HTERT RPE-1 (cell line): ENCODE measurements around the gene FGFR4.

ENCODE experiments used
- in situ Hi-C: fragments of 300-500 bp; cut with MboI; formaldehyde crosslinking; loops from 4 replicates; pipeline ENCODE4 v1.14.3; 2020; ENCODE audit warnings: low sequenced_read_pairs

The FGFR4 gene

DNA sequence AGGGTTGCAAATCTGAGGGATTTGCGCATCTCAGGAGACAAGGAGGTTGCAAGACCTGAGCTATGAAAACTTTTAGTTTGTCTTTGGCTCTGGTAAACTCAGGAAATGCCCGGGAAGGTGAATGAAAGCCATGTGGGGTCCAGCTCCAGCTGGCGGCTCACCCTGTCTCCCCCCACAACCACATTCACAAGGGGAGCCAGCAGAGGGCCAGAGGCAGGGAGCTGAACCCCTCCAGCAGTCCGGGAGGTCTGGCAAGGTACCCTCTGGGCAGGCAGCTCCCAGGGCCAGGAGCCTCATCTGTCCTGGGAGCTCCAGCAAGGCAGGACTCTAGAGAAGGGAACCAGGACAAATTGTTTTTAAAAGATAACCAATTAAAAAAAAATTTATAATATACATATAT is 2.5 kb upstream of the FGFR4 start:
- in situ Hi-C loops, result no loop called here

DNA sequence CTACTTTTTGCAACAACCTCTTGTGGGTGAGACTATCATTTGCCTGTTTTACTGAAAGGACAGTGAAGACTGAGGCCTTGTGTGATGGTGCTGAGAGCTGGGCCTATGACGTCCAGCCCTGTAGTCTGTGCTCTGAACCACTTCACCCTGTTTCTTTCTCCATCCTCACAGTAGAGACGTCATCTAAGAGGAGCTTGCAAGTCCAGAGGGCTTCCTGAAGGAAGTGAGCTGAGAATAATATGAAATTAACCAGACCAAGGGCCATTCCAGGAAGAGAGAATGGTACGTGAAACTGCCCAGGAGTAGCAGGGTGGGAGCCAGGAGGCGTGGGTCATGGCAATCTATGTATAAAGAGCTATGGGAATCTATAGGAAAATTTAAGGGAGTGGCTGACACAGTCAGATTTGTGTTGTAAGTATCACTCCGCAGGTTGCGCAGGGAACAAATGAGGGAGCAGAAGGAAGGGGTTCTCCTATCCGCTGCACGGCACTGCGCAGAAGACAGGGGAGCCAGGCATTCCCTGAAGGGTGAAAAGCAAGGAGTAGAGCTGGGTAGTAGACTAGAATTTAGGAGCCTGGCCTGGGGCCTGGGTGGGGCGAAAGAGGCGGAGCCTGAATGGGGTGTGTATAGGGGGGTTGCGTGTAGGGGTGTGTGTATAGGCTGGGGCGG is 596 bp upstream of the FGFR4 start:
- in situ Hi-C loops, result no loop called here

DNA sequence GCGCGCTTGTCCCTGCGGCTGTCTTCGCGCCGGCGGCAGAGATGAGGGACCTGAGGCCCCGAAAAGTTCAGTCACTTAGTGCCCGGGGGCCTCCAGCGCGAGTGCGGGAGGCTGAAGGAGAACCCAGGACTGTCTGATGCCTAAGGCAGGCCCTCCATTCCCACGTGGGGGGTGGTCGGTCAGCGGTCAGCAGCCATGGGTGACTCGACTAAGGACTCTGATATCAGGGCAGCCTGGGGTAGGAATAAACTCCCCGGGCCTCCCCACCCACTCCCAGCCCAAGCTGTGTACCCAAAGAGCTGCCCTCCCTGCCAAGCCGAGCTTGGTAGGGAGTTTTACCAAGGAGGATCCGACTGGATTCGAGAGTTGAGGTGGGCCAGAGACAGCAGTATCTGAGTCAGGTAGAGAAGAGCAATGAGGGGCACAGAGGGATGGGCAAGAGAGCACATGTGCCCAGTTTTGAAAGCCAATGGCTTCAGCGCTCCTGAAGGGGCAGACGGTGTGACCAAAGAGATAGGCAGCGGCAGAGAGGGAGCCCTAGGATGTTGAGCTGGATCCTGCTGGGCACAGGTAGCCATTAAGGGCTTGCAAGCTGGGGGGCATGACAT is 787 bp downstream of the FGFR4 start:
- in situ Hi-C loops, result no loop called here

DNA sequence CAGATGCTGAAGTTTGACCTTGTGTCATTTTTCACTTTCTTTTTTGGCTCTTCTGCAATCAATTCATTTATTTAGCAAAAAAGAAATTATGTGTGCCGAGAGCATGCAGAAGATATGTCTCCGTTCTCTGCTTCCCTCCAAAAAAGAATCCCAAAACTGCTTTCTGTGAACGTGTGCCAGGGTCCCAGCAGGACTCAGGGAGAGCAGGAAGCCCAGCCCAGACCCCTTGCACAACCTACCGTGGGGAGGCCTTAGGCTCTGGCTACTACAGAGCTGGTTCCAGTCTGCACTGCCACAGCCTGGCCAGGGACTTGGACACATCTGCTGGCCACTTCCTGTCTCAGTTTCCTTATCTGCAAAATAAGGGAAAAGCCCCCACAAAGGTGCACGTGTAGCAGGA is 2.4 kb downstream of the FGFR4 start:
- in situ Hi-C loops, result no loop called here

DNA sequence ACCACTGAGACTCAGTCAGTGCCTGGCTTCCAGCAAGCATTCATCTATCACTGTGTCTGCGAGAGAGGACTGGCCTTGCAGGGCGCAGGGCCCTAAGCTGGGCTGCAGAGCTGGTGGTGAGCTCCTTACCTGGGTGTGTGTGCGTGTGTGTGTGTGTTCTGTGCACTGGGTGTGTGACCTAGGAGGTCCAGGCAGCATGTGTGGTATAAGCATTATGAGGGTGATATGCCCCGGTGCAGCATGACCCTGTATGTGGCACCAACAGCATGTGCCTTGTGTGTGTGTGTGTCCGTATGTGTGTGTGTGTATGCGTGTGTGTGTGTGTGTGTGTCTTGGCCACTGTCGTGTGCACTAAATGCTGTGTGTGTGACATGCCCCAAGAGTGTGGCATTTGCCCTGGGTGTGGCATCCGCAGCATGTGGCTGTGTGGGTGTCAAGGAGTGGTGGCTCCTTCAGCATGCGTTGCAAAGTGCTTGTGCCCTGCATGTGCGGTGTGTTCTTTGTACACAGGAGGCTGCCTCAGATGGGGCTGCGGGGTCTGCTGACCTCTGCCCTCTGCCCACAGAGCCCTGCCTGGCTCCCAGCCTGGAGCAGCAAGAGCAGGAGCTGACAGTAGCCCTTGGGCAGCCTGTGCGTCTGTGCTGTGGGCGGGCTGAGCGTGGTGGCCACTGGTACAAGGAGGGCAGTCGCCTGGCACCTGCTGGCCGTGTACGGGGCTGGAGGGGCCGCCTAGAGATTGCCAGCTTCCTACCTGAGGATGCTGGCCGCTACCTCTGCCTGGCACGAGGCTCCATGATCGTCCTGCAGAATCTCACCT is 3.3 kb downstream of the FGFR4 start:
- in situ Hi-C loops, result no loop called here

DNA sequence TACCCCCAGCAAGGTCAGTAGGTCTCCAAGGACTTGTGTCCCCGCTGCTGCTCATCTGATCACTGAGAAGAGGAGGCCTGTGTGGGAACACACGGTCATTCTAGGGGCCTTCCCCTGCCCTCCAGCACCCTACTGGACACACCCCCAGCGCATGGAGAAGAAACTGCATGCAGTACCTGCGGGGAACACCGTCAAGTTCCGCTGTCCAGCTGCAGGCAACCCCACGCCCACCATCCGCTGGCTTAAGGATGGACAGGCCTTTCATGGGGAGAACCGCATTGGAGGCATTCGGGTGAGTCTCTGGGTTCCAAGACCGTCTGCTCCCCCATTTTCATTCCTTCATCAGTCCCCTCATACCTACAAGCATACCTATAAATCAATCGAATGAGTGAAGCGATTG is 4.1 kb downstream of the FGFR4 start:
- in situ Hi-C loops, result no loop called here

DNA sequence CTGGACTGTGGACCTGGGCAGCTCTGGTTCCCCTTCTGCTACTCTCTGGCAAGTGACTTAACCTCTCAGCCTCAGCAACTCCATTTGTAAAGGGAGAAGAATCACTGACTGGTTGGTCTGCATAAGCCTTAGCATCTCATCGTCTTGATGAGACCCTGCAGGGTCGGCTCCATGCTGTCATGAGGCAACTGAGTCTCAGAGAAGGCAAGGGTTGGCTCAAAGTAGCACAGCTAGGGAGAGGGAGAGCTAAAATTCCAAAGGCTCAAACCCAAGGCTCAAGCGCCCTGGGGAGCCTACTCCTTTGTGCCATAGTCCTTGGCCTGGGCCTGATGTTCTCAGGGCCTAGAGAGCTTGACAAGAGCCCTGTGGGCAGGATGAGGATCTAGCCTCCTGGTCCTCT is 4.5 kb downstream of the FGFR4 start:
- in situ Hi-C loops, result no loop called here

DNA sequence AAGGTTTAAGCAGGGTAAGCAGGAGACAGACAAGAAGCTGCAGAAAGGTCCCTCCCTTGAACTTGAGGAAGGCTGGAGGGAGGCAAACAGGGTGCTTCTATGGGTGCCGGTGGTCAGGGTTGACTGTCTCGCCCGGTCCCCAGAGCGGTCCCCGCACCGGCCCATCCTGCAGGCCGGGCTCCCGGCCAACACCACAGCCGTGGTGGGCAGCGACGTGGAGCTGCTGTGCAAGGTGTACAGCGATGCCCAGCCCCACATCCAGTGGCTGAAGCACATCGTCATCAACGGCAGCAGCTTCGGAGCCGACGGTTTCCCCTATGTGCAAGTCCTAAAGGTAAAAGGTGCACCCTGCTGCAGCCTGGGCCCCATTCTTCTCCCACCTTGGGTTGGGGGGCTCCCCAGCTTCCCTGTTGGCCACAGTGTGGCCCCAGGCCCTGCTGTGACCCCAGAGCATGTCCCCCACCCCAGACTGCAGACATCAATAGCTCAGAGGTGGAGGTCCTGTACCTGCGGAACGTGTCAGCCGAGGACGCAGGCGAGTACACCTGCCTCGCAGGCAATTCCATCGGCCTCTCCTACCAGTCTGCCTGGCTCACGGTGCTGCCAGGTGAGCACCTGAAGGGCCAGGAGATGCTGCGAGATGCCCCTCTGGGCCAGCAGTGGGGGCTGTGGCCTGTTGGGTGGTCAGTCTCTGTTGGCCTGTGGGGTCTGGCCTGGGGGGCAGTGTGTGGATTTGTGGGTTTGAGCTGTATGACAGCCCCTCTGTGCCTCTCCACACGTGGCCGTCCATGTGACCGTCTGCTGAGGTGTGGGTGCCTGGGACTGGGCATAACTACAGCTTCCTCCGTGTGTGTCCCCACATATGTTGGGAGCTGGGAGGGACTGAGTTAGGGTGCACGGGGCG is 5.7 kb downstream of the FGFR4 start:
- in situ Hi-C loops, result no loop called here

DNA sequence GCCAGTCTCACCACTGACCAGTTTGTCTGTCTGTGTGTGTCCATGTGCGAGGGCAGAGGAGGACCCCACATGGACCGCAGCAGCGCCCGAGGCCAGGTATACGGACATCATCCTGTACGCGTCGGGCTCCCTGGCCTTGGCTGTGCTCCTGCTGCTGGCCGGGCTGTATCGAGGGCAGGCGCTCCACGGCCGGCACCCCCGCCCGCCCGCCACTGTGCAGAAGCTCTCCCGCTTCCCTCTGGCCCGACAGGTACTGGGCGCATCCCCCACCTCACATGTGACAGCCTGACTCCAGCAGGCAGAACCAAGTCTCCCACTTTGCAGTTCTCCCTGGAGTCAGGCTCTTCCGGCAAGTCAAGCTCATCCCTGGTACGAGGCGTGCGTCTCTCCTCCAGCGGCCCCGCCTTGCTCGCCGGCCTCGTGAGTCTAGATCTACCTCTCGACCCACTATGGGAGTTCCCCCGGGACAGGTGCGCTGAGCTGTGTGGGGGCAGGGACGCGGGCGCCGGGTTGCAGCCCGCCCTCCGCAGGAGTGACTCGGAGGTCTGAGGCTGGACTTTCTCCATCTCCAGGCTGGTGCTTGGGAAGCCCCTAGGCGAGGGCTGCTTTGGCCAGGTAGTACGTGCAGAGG is 6.5 kb downstream of the FGFR4 start:
- in situ Hi-C loops, result no loop called here

DNA sequence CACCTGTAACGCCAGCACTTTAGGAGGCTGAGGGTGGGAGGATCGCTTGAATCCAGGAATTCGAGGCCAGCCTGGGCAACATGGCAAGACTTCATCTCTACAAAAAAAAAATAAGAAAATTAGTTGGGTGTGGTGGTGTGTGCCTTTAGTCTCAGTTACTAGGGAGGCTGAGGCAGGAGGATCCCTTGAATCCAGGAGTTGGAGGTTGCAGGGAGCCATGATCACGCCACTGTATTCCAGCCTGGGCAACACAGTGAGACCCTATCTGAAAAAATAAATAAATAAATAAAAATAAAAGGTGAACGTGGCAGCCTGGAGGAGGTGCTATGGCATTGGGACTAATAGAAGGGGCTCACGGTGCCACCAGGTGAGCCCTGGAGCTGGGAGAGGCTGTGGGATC is 7.1 kb downstream of the FGFR4 start:
- in situ Hi-C loops, result no loop called here

DNA sequence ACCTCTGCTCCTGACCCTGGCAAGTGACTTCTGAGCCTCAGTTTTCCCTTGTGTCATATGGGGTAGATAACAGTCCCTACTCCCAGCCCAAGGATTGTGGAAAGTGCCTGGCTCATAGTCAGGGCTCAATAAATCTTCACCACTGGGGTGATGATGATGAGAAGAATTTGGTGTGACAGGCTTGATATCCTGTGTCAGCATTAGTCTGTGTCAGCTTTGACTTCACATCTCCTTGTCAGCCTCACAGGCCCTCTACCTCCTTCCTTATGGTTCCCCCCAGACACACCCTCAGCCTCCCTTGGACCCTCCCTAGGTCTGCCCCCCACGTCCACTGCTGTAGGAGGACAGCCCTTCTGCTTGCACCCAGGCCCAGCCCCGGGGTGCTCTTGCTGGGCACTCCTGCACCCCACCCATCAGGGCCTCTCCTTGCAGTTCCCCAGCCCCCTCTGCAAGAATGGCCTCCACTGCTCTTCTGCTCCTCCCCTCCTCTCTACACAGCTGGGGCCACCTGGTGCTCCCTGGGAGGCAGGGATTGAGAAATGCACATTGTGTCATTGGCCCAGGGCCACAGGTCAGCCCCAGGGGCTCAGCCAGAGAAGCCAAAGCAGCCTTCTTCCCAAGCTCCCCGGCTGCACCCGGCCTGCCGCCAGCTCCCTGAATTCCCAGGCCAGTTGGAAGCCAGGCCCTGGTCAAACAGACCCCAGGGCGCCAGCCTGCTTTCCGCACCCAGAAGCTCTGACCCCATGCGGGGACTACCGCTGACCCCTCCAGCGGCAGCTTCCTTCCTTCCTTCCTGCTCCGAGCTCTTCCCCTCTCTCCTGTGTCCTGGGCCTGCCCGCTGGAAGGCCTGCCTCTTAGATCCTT is 7.7 kb downstream of the FGFR4 start:
- in situ Hi-C loops, result no loop called here

DNA sequence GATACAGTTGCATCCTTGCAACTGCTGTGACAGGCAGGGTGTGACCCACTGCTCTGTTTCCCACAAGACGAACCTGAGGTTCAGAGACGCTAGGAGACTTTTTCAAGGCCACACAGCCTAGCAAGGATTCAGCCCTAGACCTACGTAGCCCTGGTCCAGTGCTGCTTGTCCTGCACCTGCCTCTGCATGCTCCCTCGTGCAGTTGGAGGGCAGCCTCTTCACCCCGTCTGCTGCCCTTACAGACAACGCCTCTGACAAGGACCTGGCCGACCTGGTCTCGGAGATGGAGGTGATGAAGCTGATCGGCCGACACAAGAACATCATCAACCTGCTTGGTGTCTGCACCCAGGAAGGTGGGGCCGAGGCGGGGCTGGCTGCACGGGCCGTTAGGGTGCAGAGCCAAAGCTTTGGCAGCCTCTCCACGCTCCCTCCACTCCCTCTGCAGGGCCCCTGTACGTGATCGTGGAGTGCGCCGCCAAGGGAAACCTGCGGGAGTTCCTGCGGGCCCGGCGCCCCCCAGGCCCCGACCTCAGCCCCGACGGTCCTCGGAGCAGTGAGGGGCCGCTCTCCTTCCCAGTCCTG is 8.5 kb downstream of the FGFR4 start:
- in situ Hi-C loops, result no loop called here

DNA sequence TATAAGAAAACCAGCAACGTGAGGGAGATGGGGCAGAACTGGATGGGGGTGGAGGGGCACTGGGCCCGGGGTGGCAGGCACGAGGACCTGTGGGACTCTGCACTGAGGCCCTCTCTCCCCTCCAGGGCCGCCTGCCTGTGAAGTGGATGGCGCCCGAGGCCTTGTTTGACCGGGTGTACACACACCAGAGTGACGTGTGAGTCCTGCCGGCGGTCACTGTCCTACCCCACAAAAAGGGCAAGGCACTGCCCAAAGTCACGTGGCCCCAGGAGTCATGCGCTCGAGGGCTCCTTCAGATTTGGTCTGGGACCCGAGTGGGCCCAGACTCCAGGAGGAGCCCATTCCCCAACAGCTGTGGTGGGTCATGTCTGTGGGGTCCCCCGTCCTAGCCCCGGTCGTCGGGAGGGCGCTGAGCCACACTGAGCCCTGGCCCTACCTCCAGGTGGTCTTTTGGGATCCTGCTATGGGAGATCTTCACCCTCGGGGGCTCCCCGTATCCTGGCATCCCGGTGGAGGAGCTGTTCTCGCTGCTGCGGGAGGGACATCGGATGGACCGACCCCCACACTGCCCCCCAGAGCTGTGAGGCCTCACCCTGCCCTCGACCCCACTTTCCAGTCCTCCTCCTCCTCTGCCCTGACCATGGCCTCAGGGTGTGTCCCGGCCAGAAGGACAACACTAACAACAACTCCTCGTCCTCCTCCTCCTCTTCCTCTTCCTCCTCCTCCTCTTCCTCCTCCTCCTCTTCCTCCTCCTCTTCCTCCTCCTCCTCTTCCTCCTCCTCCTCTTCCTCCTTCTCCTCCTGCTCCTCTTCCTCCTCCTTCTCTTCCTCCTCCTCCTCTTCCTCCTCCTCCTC is 9.7 kb downstream of the FGFR4 start:
- in situ Hi-C loops, result no loop called here

DNA sequence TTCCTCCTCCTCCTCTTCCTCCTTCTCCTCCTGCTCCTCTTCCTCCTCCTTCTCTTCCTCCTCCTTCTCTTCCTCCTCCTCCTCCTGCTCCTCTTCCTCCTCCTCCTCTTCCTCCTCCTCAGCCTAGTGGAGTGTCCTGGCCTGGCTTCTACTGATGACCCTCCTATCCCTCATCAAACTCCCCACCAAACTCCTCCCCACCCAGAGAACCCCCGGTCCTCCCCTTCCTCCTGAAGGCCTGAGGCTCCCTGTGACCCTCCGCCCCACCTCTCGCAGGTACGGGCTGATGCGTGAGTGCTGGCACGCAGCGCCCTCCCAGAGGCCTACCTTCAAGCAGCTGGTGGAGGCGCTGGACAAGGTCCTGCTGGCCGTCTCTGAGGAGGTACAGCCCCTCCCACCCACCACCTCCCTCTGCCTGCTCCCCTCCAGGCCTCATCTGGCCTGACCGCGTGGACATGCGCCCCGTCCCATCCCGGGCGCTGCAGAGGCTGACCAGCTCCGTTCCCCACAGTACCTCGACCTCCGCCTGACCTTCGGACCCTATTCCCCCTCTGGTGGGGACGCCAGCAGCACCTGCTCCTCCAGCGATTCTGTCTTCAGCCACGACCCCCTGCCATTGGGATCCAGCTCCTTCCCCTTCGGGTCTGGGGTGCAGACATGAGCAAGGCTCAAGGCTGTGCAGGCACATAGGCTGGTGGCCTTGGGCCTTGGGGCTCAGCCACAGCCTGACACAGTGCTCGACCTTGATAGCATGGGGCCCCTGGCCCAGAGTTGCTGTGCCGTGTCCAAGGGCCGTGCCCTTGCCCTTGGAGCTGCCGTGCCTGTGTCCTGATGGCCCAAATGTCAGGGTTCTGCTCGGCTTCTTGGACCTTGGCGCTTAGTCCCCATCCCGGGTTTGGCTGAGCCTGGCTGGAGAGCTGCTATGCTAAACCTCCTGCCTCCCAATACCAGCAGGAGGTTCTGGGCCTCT is 10.6 kb downstream of the FGFR4 start:
- in situ Hi-C loops, result no loop called here

DNA sequence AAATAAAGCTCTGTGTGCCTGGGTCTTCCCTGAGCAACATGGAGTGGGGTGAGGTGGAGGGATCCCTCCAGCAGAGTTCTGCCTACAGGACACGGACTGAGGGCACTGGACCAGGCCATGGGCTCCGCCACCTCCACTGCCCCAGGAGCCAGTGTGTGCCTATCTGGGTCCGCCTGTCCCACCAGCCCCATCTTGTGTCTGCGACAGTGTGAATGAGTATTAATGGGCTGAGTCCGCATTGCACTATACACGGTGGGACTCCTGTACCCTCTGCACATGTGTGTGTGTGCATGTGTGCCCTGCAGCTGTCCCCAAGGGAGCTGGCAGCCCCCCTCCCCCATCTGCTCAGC is 11.4 kb downstream of the FGFR4 start:
- in situ Hi-C loops, result no loop called here

DNA sequence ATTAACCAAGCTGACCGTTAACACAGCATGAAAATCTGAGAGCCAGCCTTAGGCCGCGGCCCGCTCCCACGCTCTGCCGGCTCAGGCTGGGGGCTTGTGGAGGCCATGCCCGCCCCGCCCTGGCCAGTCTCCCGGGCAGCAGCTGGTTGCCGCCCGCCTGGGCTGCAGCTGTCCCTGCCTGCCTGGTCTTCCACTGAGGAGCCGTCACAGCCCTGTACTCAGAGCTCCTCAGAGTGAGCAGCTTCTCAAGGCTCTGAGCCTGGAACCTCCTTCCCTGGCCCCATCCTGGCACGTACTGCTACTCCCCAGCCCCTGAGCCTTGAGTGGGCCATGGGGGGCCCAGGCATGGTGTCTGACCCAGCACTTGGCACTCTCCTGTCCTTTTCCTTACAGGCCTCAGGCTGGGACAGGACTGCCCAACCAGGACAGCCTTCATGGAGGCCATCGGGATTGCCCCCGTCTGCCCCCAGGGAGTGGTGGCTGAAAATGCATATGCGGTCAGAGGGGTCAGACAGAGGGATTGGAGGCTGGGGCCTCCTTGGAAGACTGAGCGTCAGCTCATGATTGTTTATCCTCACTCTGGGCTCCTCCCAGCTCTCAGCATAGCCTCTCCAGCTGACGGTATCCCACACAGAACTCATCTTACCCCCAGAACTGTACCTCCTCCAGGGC is 11.9 kb downstream of the FGFR4 start:
- in situ Hi-C loops, result no loop called here
